Neural crest cell (in vitro differentiated cells): Measurements from ENCODE around the gene GANC. TPM values are rescaled to one million over a fixed set of nuclear protein-coding genes. Genes with fewer than 3 reads are reported as not detected.

ENCODE experiments used
- DNase-seq: peaks from one replicate; pipeline ENCODE4 v3.0.0; 2021; ENCODE audit warnings: low read depth, mixed read lengths, low spot score
- H3K27ac Mint-ChIP-seq: one replicate; pipeline ENCODE4 v1.8.0; 2021; ENCODE audit warnings: mild to moderate bottlenecking, mixed read lengths; ENCODE audit not compliant: unreplicated experiment
- H3K27me3 Mint-ChIP-seq: 2 replicates; pipeline ENCODE4 v1.8.0; 2021; ENCODE audit warnings: low read depth, mild to moderate bottlenecking, mixed read lengths
- H3K36me3 Mint-ChIP-seq: 2 replicates; pipeline ENCODE4 v1.8.0; 2021; ENCODE audit warnings: low read depth, mild to moderate bottlenecking, mixed read lengths
- H3K4me1 Mint-ChIP-seq: 2 replicates; pipeline ENCODE4 v1.8.0; 2021; ENCODE audit warnings: mixed read lengths
- H3K4me3 Mint-ChIP-seq: one replicate; pipeline ENCODE4 v1.8.0; 2021; ENCODE audit warnings: mild to moderate bottlenecking, mixed read lengths
- H3K9me3 Mint-ChIP-seq: 2 replicates; pipeline ENCODE4 v1.8.0; 2021; ENCODE audit warnings: mixed read lengths
- total RNA-seq: library from RNA; stranded (reverse); gene quantifications from 2 replicates; pipeline ENCODE4 v1.2.1, GENCODE V29; 2021
- TF ChIP-seq, protein P1 (sequence below): fragments of 200-600 bp; sonication (generic); conservative IDR thresholded peaks from 2 replicates; pipeline ENCODE4 v1.5.0; 2021; ENCODE audit warnings: antibody characterized with exemption, mild to moderate bottlenecking

The GANC gene
- total RNA-seq, 1 donor from 2014 or later = 15.2 TPM

GRCh38 chr15:42354824-42355223, 81.8 kb downstream of the GANC start:
- Mint-ChIP-seq H3K27ac (no peak overlapping the region), H3K4me3 (no peak overlapping the region), H3K27me3 (no peaks in the 10 kb centered on the region), H3K36me3 (no peaks in the 10 kb centered on the region), H3K4me1 (no peaks in the 10 kb centered on the region), H3K9me3 (no peaks in the 10 kb centered on the region)
- DNase-seq = no peak
- TF ChIP-seq, protein P1, sequence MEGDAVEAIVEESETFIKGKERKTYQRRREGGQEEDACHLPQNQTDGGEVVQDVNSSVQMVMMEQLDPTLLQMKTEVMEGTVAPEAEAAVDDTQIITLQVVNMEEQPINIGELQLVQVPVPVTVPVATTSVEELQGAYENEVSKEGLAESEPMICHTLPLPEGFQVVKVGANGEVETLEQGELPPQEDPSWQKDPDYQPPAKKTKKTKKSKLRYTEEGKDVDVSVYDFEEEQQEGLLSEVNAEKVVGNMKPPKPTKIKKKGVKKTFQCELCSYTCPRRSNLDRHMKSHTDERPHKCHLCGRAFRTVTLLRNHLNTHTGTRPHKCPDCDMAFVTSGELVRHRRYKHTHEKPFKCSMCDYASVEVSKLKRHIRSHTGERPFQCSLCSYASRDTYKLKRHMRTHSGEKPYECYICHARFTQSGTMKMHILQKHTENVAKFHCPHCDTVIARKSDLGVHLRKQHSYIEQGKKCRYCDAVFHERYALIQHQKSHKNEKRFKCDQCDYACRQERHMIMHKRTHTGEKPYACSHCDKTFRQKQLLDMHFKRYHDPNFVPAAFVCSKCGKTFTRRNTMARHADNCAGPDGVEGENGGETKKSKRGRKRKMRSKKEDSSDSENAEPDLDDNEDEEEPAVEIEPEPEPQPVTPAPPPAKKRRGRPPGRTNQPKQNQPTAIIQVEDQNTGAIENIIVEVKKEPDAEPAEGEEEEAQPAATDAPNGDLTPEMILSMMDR = no peak

DNA sequence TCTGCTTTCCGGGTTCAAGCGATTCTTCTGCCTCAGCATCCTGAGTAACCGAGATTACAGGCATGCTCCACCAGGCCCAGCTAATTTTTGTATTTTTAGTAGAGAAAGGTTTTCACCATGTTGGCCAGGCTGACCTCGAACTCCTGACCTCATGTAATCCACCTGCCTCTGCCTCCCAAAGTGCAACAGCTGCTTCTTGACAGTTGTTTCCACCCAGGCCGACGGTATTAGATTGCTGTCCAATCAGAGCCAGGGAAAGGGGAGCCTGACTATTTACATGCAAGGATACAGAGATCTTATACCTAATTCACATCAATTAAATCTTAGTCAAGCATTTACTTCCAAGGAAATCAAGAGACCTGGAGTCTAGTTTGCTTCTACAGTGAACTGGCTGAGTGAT, 82.3 kb downstream of the GANC start:
- no peaks in the 10 kb centered on the region for H3K4me1 Mint-ChIP-seq
- no peaks in the 10 kb centered on the region for H3K36me3 Mint-ChIP-seq
- H3K27ac Mint-ChIP-seq = no peak overlapping the region
- H3K4me3 Mint-ChIP-seq = no peak overlapping the region
- DNase-seq = no peak
- no peaks in the 10 kb centered on the region for H3K9me3 Mint-ChIP-seq
- TF ChIP-seq, protein P1 = no peak
- no peaks in the 10 kb centered on the region for H3K27me3 Mint-ChIP-seq

DNA sequence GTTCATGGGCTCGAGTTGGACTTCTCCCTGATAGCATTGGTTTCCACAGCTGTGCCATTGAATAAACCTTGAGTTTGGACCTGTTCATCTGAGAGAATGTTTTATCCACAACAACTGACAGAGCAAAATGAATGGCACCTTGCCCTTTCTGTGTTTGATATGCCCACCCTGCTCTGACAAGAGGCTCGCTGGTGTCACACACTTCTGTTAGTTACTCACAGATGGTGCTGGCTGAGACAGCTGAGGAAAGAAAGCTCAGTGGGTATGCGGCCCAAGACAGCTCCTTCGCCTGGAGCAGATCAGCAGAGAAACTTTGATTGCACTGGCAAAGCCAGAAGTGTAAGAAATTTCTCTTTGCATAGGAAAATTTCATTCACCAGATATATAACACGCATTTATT, 83.8 kb downstream of the GANC start:
- H3K27ac Mint-ChIP-seq = no peak overlapping the region
- no peaks in the 10 kb centered on the region for H3K4me1 Mint-ChIP-seq
- no peaks in the 10 kb centered on the region for H3K27me3 Mint-ChIP-seq
- no peak for DNase-seq
- H3K36me3 Mint-ChIP-seq = no peaks in the 10 kb centered on the region
- TF ChIP-seq, protein P1 = no peak
- no peaks in the 10 kb centered on the region for H3K9me3 Mint-ChIP-seq
- H3K4me3 Mint-ChIP-seq = no peak overlapping the region

DNA sequence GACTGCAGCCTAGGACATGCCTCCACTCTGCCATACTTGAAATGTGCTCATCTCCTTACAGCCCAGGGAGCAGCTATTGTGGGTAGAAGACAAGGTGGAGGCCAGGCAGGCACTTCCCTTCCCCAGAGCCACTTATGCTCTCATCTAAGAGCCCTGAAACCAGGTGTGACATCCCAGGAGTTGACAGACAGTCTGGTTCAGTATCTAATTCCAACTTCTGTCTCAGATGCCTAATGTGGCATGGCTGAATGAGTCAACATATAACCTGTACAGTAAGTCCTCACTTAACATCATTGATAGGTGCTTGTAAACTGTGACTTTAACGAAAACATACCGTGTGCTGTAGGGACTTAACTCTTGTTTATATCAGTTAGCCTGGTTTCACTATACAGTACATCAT, 85.1 kb downstream of the GANC start:
- no peak overlapping the region for H3K27ac Mint-ChIP-seq
- no peaks in the 10 kb centered on the region for H3K36me3 Mint-ChIP-seq
- no peaks in the 10 kb centered on the region for H3K4me1 Mint-ChIP-seq
- TF ChIP-seq, protein P1 = no peak
- no peaks in the 10 kb centered on the region for H3K9me3 Mint-ChIP-seq
- H3K27me3 Mint-ChIP-seq = no peaks in the 10 kb centered on the region
- no peak overlapping the region for H3K4me3 Mint-ChIP-seq
- DNase-seq = no peak

DNA sequence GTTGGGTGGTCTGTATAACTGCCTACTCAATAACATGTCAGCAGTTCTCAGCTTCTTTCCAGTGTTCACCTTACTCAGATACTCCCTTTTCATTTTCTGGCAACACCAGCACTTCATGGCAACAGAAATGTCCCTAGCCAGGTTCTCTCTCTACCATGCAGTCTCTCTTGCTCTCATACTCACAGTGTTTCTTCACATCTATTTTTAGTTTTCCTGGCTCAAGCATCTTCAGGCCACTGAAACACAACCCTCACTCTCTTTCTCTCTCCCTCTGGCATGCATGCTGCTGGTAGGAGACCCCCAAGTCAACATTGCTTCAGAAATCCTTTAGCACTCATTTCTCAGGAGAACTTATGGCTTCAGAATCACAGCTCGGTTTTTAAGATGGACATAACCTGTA, 86.2 kb downstream of the GANC start, which contains the start of gene CAPN3:
Gene CAPN3, plus strand, starts transcription at position 253 of the 400 bp plus-strand sequence. CDS start 305 bp downstream, outside the sequence.
- no peaks in the 10 kb centered on the region for H3K4me1 Mint-ChIP-seq
- no peak within 1 kb of the TSS for H3K4me3 Mint-ChIP-seq
- no peaks in the 10 kb centered on the region for H3K27me3 Mint-ChIP-seq
- H3K9me3 Mint-ChIP-seq = no peaks in the 10 kb centered on the region
- TF ChIP-seq, protein P1 = no peak
- DNase-seq = no peak
- H3K27ac Mint-ChIP-seq = peak within 1 kb of the TSS; percentile 15
- H3K36me3 Mint-ChIP-seq = no peaks in the 10 kb centered on the region

DNA sequence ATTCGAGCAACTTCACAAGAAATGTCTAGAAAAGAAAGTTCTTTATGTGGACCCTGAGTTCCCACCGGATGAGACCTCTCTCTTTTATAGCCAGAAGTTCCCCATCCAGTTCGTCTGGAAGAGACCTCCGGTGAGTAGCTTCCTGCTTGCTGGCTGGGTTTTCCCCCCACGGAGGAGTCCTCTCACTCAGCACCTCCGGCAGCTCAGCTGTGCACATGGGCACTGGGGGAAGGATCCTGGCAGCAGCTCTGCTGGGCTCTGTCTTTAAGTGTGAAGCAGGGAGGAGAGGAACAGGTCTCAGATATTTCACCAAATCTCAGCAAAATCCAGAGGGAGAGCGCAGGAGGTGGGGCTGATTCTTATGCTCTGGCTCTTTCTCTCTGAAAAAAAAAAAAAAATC, 87.0 kb downstream of the GANC start:
- DNase-seq = no peak
- H3K4me1 Mint-ChIP-seq = no peaks in the 10 kb centered on the region
- H3K27me3 Mint-ChIP-seq = no peaks in the 10 kb centered on the region
- H3K36me3 Mint-ChIP-seq = no peaks in the 10 kb centered on the region
- no peaks in the 10 kb centered on the region for H3K9me3 Mint-ChIP-seq
- H3K27ac Mint-ChIP-seq = no peak overlapping the region
- TF ChIP-seq, protein P1 = no peak
- no peak overlapping the region for H3K4me3 Mint-ChIP-seq
